ENCODE results near the gene ZNF483.
"Not testable (repeated sequence)": the region's sequence is repeated elsewhere in the genome, so short reads cannot be mapped to it uniquely, and the experiment has no call there.

ZNF483 gene

GRCh38 chr9:111542497-111543254 lies 17.7 kb downstream of the ZNF483 start:
- DNase-seq (ENCODE audit: low read depth) = no peak

- DNase-seq (ENCODE audit: low read depth) = no peak
Measured at GRCh38 chr9:111548623-111549022, 23.6 kb downstream of the ZNF483 start.

GRCh38 chr9:111555425-111555824 lies 30.4 kb downstream of the ZNF483 start:
- DNase-seq (ENCODE audit: low read depth) = not testable (repeated sequence)

- DNase-seq (ENCODE audit: low read depth) = no peak
Measured at GRCh38 chr9:111559000-111559610, 34.1 kb downstream of the ZNF483 start.

- DNase-seq (ENCODE audit: low read depth) = no peak
Measured at GRCh38 chr9:111561165-111561719, 36.3 kb downstream of the ZNF483 start.

GRCh38 chr9:111566234-111566633 lies 41.3 kb downstream of the ZNF483 start:
- DNase-seq (ENCODE audit: low read depth) = no peak

GRCh38 chr9:111568127-111568526 lies 43.1 kb downstream of the ZNF483 start:
- not testable (repeated sequence) for DNase-seq (ENCODE audit: low read depth)

GRCh38 chr9:111572950-111573604 lies 48.1 kb downstream of the ZNF483 start:
- DNase-seq (ENCODE audit: low read depth) = no peak

GRCh38 chr9:111582888-111583287 lies 57.9 kb downstream of the ZNF483 start:
- peak; percentile 36 for DNase-seq (ENCODE audit: low read depth)

- DNase-seq (ENCODE audit: low read depth) = no peak
Measured at GRCh38 chr9:111586378-111586777, 61.4 kb downstream of the ZNF483 start.

GRCh38 chr9:111588846-111589245 lies 63.9 kb downstream of the ZNF483 start:
- no peak for DNase-seq (ENCODE audit: low read depth)

GRCh38 chr9:111597852-111598732 lies 73.1 kb downstream of the ZNF483 start:
- DNase-seq (ENCODE audit: low read depth) = peak; percentile 25

- no peak for DNase-seq (ENCODE audit: low read depth)
Measured at GRCh38 chr9:111598733-111599091, 73.7 kb downstream of the ZNF483 start.

- DNase-seq (ENCODE audit: low read depth) = peak; percentile 56
Measured at GRCh38 chr9:111599092-111599954, 74.3 kb downstream of the ZNF483 start, which contains the start of gene PTGR1. Gene PTGR1, minus strand, starts transcription at chr9:111599647. Its CDS starts 2,225 bp downstream, at chr9:111597422.

- DNase-seq (ENCODE audit: low read depth) = no peak
Measured at GRCh38 chr9:111599955-111600343, 75.0 kb downstream of the ZNF483 start.

- DNase-seq (ENCODE audit: low read depth) = no peak
Measured at GRCh38 chr9:111601237-111602018, 76.4 kb downstream of the ZNF483 start.

GRCh38 chr9:111603041-111603440 lies 78.1 kb downstream of the ZNF483 start:
- DNase-seq (ENCODE audit: low read depth) = no peak

- DNase-seq (ENCODE audit: low read depth) = no peak
Measured at GRCh38 chr9:111604054-111604615, 79.2 kb downstream of the ZNF483 start.

GRCh38 chr9:111605041-111605559 lies 80.1 kb downstream of the ZNF483 start:
- no peak for DNase-seq (ENCODE audit: low read depth)
